Epithelial cell of proximal tubule (primary cell): Measurements from ENCODE around the gene SH3RF1. TPM values are rescaled to one million over a fixed set of nuclear protein-coding genes. Genes with fewer than 3 reads are reported as not detected.
"Not testable (repeated sequence)": the region's sequence is repeated elsewhere in the genome, so short reads cannot be mapped to it uniquely, and the experiment has no call there.

Experiments used
- DNase-seq: peaks from one replicate; pipeline ENCODE4 v3.0.0-alpha.2; 2011; ENCODE audit warnings: low read depth
- H3K4me3 ChIP-seq: 2 replicates; pipeline ENCODE4 v1.5.1; 2011; ENCODE audit warnings: low read depth, mild to moderate bottlenecking, low read length
- total RNA-seq: library from RNA; depleted of rRNA; stranded (reverse); fragments of >200 nt; gene quantifications from 2 replicates; pipeline ENCODE4 v1.2.3, GENCODE V29; 2015
- TF ChIP-seq, protein P1 (sequence below): conservative IDR thresholded peaks from 2 replicates; pipeline ENCODE4 v1.5.1; 2012; ENCODE audit warnings: low read depth, mild to moderate bottlenecking, low read length

The SH3RF1 gene
- total RNA-seq, 1 donor from 2014 or later = 25.8 TPM

DNA sequence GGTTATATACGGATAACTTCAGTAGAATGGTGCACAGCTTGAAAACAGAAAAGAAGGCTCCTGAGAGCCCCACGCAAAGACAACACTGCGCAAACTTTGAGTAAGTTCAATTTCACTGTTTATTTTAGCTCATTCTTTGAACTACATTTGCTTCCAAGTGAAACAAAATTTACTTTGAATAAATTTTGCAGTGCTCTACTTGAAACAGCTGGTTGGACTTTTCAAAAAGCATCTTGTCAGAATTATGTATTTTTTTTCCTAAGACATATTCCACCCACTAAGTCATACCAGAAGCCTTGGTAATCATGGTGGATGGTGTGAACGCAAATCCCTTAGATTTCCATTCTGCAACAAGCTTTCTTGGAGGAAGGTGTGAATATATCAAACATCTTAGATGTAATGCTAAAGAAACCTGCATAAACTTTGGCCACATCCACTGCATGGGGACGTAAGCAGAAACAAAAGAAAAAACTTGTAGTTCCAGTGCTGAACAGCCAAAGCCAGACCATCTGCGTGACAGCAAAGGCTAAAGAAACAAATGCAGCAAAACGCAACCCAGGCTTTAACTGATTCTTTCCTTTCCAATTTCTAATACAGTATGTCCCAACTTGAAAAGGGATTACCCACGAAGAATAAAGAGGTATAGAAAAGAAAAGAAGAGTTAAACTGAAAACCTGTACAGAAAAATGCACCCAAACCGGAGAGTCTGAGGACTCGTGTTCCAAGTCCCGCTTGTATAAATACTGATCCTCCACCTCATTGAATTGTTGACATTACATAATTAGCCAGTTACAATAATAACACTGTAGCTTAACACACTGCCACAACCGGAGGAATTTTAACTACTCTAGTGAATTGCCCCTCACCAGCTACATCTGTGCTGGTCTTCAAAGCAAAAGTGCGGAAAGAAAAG, 90.9 kb downstream of the SH3RF1 start:
- TF ChIP-seq, protein P1, sequence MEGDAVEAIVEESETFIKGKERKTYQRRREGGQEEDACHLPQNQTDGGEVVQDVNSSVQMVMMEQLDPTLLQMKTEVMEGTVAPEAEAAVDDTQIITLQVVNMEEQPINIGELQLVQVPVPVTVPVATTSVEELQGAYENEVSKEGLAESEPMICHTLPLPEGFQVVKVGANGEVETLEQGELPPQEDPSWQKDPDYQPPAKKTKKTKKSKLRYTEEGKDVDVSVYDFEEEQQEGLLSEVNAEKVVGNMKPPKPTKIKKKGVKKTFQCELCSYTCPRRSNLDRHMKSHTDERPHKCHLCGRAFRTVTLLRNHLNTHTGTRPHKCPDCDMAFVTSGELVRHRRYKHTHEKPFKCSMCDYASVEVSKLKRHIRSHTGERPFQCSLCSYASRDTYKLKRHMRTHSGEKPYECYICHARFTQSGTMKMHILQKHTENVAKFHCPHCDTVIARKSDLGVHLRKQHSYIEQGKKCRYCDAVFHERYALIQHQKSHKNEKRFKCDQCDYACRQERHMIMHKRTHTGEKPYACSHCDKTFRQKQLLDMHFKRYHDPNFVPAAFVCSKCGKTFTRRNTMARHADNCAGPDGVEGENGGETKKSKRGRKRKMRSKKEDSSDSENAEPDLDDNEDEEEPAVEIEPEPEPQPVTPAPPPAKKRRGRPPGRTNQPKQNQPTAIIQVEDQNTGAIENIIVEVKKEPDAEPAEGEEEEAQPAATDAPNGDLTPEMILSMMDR = no peak
- no peak overlapping the region for H3K4me3 ChIP-seq
- no peak for DNase-seq

DNA sequence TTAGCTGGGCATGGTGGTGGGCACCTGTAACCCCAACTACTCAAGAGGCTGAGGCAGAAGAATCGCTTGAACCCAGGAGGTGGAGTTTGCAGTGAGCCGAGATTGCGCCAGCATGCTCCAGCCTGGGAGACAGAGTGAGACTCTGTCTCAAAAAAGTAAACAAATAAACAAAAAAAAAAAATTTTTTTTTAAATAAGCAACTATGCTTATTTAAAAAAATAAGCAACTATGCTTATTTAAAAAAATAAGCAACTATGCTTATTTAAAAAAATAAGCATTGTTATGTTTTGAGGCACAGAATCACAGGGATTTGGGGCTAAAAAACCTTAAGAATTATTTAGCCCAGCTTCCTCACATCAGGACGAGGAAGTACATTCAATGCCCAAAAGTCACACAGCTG, 92.7 kb downstream of the SH3RF1 start:
- not testable (repeated sequence) for DNase-seq, H3K4me3 ChIP-seq

DNA sequence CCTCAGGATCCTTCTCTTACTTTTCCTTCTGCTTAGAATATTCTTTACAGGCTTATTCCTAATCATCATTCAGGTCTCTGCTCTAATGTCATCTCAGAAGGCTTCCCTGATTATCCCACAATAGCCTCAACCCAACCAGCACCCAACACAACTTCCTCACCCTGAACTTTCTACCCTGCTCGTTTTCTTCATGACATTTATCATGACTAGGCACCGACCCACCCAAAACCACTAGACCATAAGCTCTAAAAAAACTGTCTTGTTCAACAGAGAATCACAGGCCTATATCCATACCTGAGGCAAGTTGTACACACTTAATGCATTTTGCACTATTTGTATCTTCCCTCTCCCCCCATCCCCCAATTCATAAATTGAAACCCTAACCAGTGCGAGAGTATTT, 95.3 kb downstream of the SH3RF1 start:
- no peak overlapping the region for H3K4me3 ChIP-seq
- no peak for DNase-seq
- TF ChIP-seq, protein P1 = no peak

- TF ChIP-seq, protein P1 = no peak
- DNase-seq = no peak
- H3K4me3 ChIP-seq = no peak overlapping the region
These were observed 95.7 kb downstream of the SH3RF1 start for GRCh38 chr4:169175035-169175434.

DNA sequence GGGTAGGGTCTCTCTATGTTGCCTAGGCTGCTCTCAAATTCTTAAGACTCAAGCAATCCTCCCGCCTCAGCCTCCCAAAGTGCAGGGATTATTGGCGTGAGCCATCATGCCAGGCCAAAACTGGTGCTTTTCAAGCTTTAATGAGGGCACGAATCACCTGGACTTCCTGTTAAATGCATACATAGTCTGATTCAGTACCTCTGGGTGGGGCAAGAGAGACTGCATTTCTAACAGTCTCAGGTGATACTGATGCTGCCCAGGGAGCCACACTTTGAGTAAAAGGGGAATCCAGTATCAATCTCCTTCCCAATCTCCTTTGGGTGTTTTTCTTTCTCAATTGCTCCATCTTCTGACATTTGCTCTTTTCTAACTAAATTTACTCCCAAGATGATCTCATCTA, 96.5 kb downstream of the SH3RF1 start:
- no peak for DNase-seq
- TF ChIP-seq, protein P1 = no peak
- H3K4me3 ChIP-seq = no peak overlapping the region

GRCh38 chr4:169167957-169168858, 102.5 kb downstream of the SH3RF1 start:
- TF ChIP-seq, protein P1 = no peak
- H3K4me3 ChIP-seq = no peak overlapping the region
- no peak for DNase-seq
